ENCODE measurements around the gene SLC25A11. TPM values are rescaled to one million over a fixed set of nuclear protein-coding genes. Genes with fewer than 3 reads are reported as not detected.

Gene SLC25A11
- total and polyA plus RNA-seq, 2 donors (not counting 1 experiment from before 2014, with no cell fraction given): 32.3 to 44.4 TPM

DNA sequence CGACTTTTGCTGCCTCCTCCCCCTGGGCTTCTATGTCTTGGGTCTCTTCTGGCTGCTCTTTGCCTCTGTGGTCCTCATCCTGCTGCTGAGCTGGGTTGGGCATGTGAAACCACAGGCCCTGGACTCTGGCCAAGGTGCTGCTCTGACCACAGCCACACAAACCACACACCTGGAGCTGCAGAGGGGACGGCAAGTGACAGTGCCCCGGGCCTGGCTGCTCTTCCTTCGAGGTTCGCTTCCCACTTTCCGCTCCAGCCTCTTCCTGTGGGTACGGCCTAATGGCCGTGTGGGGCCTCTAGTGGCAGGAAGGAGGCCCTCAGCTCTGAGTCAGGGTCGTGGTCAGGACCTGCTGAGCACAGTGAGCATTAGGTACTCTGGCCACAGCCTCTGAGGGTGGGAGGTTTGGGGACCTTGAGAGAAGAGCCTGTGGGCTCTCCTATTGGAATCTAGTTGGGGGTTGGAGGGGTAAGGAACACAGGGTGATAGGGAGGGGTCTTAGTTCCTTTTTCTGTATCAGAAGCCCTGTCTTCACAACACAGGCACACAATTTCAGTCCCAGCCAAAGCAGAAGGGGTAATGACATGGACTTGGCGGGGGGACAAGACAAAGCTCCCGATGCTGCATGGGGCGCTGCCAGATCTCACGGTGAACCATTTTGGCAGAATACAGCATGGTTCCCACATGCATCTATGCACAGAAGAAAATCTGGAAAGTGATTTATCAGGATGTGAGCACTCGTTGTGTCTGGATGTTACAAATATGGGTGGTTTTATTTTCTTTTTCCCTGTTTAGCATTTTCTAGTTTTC, 5.5 kb downstream of the SLC25A11 start:
- peaks cover 15% of the 10 kb centered on the region for H3K27me3 Mint-ChIP-seq
- H3K27ac ChIP-seq (ENCODE audit: low read length in 2 of 2): no peak overlapping the region
- H3K4me3 Mint-ChIP-seq: no peak overlapping the region
- no peak overlapping the region for H3K27ac Mint-ChIP-seq
- no peaks in the 10 kb centered on the region for H3K9me3 Mint-ChIP-seq (ENCODE audit: insufficient read depth)
- H3K79me2 ChIP-seq (ENCODE audit: control insufficient read depth, insufficient read depth, low read length): peaks cover 4% of the 10 kb centered on the region
- H3K36me3 ChIP-seq (replicated peaks in 1 of 2; ENCODE audit: control extremely low read depth in 1 of 2, control insufficient read depth in 1 of 2, extremely low read depth in 1 of 2, insufficient read depth in 2 of 2, low read length in 1 of 2): peaks cover 0 to 19% of the 10 kb centered on the region in 2 experiments
- H3K4me3 ChIP-seq (ENCODE audit: control extremely low read depth in 1 of 5, extremely low read depth in 1 of 5, insufficient read depth in 1 of 5, low read depth in 2 of 5, low read length in 4 of 5): no peak overlapping the region
- ATAC-seq (ENCODE audit: low read depth): no peak
- no peak overlapping the region for H3K9ac ChIP-seq (ENCODE audit: low read length)
- no peak for DNase-seq
- peak overlapping the region; percentile 34 for H3K4me2 ChIP-seq (replicated peaks; ENCODE audit: low read depth, low read length, poor library complexity, severe bottlenecking)
- no peaks in the 10 kb centered on the region for H4K20me1 ChIP-seq (ENCODE audit: control insufficient read depth, insufficient read depth, low read length, poor library complexity, severe bottlenecking)
- TF ChIP-seq, protein P1, sequence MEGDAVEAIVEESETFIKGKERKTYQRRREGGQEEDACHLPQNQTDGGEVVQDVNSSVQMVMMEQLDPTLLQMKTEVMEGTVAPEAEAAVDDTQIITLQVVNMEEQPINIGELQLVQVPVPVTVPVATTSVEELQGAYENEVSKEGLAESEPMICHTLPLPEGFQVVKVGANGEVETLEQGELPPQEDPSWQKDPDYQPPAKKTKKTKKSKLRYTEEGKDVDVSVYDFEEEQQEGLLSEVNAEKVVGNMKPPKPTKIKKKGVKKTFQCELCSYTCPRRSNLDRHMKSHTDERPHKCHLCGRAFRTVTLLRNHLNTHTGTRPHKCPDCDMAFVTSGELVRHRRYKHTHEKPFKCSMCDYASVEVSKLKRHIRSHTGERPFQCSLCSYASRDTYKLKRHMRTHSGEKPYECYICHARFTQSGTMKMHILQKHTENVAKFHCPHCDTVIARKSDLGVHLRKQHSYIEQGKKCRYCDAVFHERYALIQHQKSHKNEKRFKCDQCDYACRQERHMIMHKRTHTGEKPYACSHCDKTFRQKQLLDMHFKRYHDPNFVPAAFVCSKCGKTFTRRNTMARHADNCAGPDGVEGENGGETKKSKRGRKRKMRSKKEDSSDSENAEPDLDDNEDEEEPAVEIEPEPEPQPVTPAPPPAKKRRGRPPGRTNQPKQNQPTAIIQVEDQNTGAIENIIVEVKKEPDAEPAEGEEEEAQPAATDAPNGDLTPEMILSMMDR (IDR thresholded peaks at IDR 0.05): no peak
- TF ChIP-seq EZH2 (IDR thresholded peaks at IDR 0.05; ENCODE audit: borderline replicate concordance, insufficient read depth, low read depth, low read length, poor library complexity, severe bottlenecking): no peak
- peaks cover 19 to 28% of the 10 kb centered on the region in 2 donors for H3K4me1 ChIP-seq (ENCODE audit: control insufficient read depth in 2 of 2, insufficient read depth in 2 of 2, low read length in 2 of 2)
- H3K9me3 ChIP-seq (ENCODE audit: control extremely low read depth in 1 of 3, control insufficient read depth in 2 of 3, insufficient read depth in 1 of 3, low read length in 2 of 3): no peaks in the 10 kb centered on the region
- H3K4me1 Mint-ChIP-seq: peaks cover 41% of the 10 kb centered on the region
- POLR2A ChIA-PET: interaction anchor here (0.5 to 1.1 kb wide), 2 partner anchors 28 to 33 kb away, joined by 3 read pairs; no protein-coding TSS in a partner anchor
- CTCF ChIA-PET: interaction anchor here (0.6 to 1.0 kb wide), 2 partner anchors 25 to 46 kb away, joined by 3 read pairs; no protein-coding TSS in a partner anchor
- intact Hi-C loops (cut with micrococcal nuclease): no loop called here
- WGBS (ENCODE audit: insufficient coverage): 1% methylated on average over 9 of the region's 14 CpGs
- H3K27me3 ChIP-seq (replicated peaks in 1 of 4; ENCODE audit: control extremely low read depth in 1 of 4, control insufficient read depth in 3 of 4, insufficient read depth in 4 of 4, low read length in 3 of 4): peaks cover 0 to 16% (median 3%) of the 10 kb centered on the region in 4 experiments
- no peak overlapping the region for H2AFZ ChIP-seq (ENCODE audit: insufficient read depth, low read depth, low read length, poor library complexity, severe bottlenecking)

DNA sequence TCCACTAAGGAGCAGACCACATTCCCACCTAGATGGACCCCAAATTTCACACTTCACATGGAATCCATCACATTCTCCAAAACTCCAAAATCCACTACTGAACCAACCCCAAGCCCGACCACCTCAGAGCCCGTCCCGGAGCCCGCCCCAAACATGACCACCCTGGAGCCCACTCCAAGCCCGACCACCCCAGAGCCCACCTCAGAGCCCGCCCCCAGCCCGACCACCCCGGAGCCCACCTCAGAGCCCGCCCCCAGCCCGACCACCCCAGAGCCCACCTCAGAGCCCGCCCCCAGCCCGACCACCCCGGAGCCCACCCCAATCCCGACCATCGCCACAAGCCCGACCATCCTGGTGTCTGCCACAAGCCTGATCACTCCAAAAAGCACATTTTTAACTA, 6.2 kb downstream of the SLC25A11 start:
- H3K4me2 ChIP-seq (replicated peaks; ENCODE audit: low read depth, low read length, poor library complexity, severe bottlenecking): no peak overlapping the region
- H3K4me1 ChIP-seq (ENCODE audit: control insufficient read depth in 2 of 2, insufficient read depth in 2 of 2, low read length in 2 of 2): peaks cover 12 to 21% of the 10 kb centered on the region in 2 donors
- DNase-seq (no peak), ATAC-seq (ENCODE audit: low read depth) (no peak)
- H3K4me3 ChIP-seq (ENCODE audit: control extremely low read depth in 1 of 5, extremely low read depth in 1 of 5, insufficient read depth in 1 of 5, low read depth in 2 of 5, low read length in 4 of 5): no peak overlapping the region
- H3K36me3 ChIP-seq (replicated peaks in 1 of 2; ENCODE audit: control extremely low read depth in 1 of 2, control insufficient read depth in 1 of 2, extremely low read depth in 1 of 2, insufficient read depth in 2 of 2, low read length in 1 of 2): peaks cover 0 to 19% of the 10 kb centered on the region in 2 experiments
- H3K27ac ChIP-seq (ENCODE audit: low read length in 2 of 2): no peak overlapping the region
- intact Hi-C loops (cut with micrococcal nuclease): no loop called here
- no peak overlapping the region for H3K27ac Mint-ChIP-seq
- WGBS (ENCODE audit: insufficient coverage): 56% methylated on average over 11 of the region's 16 CpGs
- CTCF ChIA-PET: interaction anchor here (1.0 kb wide), 1 partner anchor 47 kb away, joined by 3 read pairs; no protein-coding TSS in a partner anchor
- H4K20me1 ChIP-seq (ENCODE audit: control insufficient read depth, insufficient read depth, low read length, poor library complexity, severe bottlenecking): no peaks in the 10 kb centered on the region
- no peak overlapping the region for H2AFZ ChIP-seq (ENCODE audit: insufficient read depth, low read depth, low read length, poor library complexity, severe bottlenecking)
- no peak overlapping the region for H3K4me3 Mint-ChIP-seq
- POLR2A ChIA-PET: interaction anchor here (0.5 kb wide), 1 partner anchor 29 kb away, joined by 3 read pairs; no protein-coding TSS in a partner anchor
- peaks cover 15% of the 10 kb centered on the region for H3K27me3 Mint-ChIP-seq
- no peaks in the 10 kb centered on the region for H3K9me3 ChIP-seq (ENCODE audit: control extremely low read depth in 1 of 3, control insufficient read depth in 2 of 3, insufficient read depth in 1 of 3, low read length in 2 of 3)
- no peak overlapping the region for H3K9ac ChIP-seq (ENCODE audit: low read length)
- TF ChIP-seq, protein P1 (IDR thresholded peaks at IDR 0.05): no peak
- TF ChIP-seq EZH2 (IDR thresholded peaks at IDR 0.05; ENCODE audit: borderline replicate concordance, insufficient read depth, low read depth, low read length, poor library complexity, severe bottlenecking): no peak
- no peaks in the 10 kb centered on the region for H3K9me3 Mint-ChIP-seq (ENCODE audit: insufficient read depth)
- peaks cover 0 to 16% (median 3%) of the 10 kb centered on the region in 4 experiments for H3K27me3 ChIP-seq (replicated peaks in 1 of 4; ENCODE audit: control extremely low read depth in 1 of 4, control insufficient read depth in 3 of 4, insufficient read depth in 4 of 4, low read length in 3 of 4)
- peaks cover 35% of the 10 kb centered on the region for H3K4me1 Mint-ChIP-seq
- H3K79me2 ChIP-seq (ENCODE audit: control insufficient read depth, insufficient read depth, low read length): no peaks in the 10 kb centered on the region

All from B cell (primary cell).